Mesothelial cell of epicardium (in vitro differentiated cells): Measurements from ENCODE around the gene TSPAN16. TPM values are rescaled to one million over a fixed set of nuclear protein-coding genes. Genes with fewer than 3 reads are reported as not detected.

Experiments
- DNase-seq, 2 experiments: peaks; one replicate each; pipeline ENCODE4 v3.0.0; 2021; ENCODE audit warnings: low spot score in 2 of 2; ENCODE audit not compliant: unreplicated experiment in 2 of 2
- H3K27ac Mint-ChIP-seq: 2 replicates; pipeline ENCODE4 v1.8.0; 2021; ENCODE audit warnings: mixed read lengths
- H3K27me3 Mint-ChIP-seq: 2 replicates; pipeline ENCODE4 v1.8.0; 2021; ENCODE audit warnings: low read depth, mixed read lengths
- H3K36me3 Mint-ChIP-seq: 2 replicates; pipeline ENCODE4 v1.8.0; 2021; ENCODE audit warnings: mixed read lengths
- H3K4me1 Mint-ChIP-seq: 2 replicates; pipeline ENCODE4 v1.8.0; 2021; ENCODE audit warnings: mixed read lengths
- H3K4me3 Mint-ChIP-seq: 2 replicates; pipeline ENCODE4 v1.8.0; 2021; ENCODE audit warnings: mild to moderate bottlenecking, moderate library complexity, mixed read lengths
- H3K9me3 Mint-ChIP-seq: 2 replicates; pipeline ENCODE4 v1.8.0; 2021; ENCODE audit warnings: mixed read lengths
- total RNA-seq: library from RNA; stranded (reverse); gene quantifications from 3 replicates; pipeline ENCODE4 v1.2.1, GENCODE V29; 2021
- TF ChIP-seq, protein P1 (sequence below): fragments of 200-600 bp; sonication (generic); IDR thresholded peaks from one replicate; pipeline ENCODE4 v1.5.0; 2021; ENCODE audit warnings: antibody characterized with exemption; ENCODE audit not compliant: unreplicated experiment

TSPAN16 gene
- total RNA-seq, 1 donor from 2014 or later: not detected

DNA sequence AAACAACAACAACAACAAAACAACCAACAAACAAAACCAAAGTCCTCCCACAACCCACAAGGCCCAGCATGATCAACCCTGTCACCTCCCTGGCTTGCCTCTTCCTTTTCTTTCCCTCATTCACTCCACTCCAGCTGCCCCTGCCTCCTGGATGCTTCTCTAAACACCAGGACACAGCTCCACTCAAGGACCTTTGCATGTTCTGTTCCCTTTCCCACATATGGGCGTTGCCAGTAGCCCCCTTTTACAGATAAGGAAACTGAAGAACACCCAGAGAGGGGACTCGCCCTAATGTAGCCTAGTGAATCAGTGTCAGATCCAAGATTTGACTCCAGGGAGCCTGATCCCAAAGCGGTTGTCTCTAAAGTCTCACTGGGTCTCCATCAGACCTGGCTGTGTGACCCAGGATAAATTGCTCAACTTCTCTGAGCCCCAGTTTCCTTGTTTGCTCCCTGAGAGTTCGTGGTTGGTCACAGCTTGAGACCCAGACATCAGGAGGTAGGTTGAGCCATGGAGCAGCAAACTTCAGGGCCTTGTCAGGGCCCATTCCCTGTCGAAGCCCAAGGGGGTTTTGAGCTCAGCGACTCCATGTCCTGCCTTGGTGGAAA, 30.7 kb upstream of the TSPAN16 start:
- Mint-ChIP-seq H3K36me3 (no peaks in the 10 kb centered on the region), H3K4me3 (no peak overlapping the region), H3K9me3 (no peaks in the 10 kb centered on the region), H3K27ac (no peak overlapping the region), H3K4me1 (peaks cover 6% of the 10 kb centered on the region), H3K27me3 (no peaks in the 10 kb centered on the region)
- TF ChIP-seq, protein P1, sequence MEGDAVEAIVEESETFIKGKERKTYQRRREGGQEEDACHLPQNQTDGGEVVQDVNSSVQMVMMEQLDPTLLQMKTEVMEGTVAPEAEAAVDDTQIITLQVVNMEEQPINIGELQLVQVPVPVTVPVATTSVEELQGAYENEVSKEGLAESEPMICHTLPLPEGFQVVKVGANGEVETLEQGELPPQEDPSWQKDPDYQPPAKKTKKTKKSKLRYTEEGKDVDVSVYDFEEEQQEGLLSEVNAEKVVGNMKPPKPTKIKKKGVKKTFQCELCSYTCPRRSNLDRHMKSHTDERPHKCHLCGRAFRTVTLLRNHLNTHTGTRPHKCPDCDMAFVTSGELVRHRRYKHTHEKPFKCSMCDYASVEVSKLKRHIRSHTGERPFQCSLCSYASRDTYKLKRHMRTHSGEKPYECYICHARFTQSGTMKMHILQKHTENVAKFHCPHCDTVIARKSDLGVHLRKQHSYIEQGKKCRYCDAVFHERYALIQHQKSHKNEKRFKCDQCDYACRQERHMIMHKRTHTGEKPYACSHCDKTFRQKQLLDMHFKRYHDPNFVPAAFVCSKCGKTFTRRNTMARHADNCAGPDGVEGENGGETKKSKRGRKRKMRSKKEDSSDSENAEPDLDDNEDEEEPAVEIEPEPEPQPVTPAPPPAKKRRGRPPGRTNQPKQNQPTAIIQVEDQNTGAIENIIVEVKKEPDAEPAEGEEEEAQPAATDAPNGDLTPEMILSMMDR: no peak
- no peak for DNase-seq

- Mint-ChIP-seq H3K27me3 (no peaks in the 10 kb centered on the region), H3K9me3 (no peaks in the 10 kb centered on the region), H3K4me1 (peaks cover 6% of the 10 kb centered on the region), H3K36me3 (no peaks in the 10 kb centered on the region), H3K27ac (no peak overlapping the region), H3K4me3 (no peak overlapping the region)
- TF ChIP-seq, protein P1: no peak
- DNase-seq: no peak
Observed at GRCh38 chr19:11265785-11266236, 30.1 kb upstream of the TSPAN16 start.

GRCh38 chr19:11267316-11268085, 28.5 kb upstream of the TSPAN16 start:
- Mint-ChIP-seq H3K9me3 (no peaks in the 10 kb centered on the region), H3K36me3 (no peaks in the 10 kb centered on the region), H3K27ac (no peak overlapping the region), H3K27me3 (no peaks in the 10 kb centered on the region), H3K4me1 (peaks cover 6% of the 10 kb centered on the region), H3K4me3 (no peak overlapping the region)
- DNase-seq: no peak
- TF ChIP-seq, protein P1: no peak

DNA sequence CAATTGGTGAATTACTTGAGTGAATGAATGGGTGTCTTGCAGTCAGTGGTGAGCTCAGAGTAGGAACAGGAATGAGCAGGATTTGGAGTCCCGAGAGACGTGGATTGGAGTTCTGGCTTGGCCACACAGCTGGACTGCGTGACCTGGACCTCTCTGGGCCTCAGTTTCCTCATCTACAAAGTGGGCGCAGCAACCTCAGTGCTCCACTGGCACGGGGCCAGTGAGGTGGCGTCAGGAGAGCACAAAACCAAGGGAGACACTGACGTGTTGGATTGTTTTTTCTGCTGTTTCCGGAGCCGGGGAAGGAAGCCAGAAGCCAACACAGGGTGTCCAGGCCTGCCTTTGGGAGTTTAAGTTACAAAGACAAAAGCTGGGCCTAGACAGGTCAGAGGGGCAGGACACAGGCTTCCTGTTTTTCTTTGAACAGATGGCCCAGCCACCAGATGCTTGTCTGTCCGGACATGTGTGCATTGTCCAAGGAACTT, 27.1 kb upstream of the TSPAN16 start:
- TF ChIP-seq, protein P1: no peak

DNA sequence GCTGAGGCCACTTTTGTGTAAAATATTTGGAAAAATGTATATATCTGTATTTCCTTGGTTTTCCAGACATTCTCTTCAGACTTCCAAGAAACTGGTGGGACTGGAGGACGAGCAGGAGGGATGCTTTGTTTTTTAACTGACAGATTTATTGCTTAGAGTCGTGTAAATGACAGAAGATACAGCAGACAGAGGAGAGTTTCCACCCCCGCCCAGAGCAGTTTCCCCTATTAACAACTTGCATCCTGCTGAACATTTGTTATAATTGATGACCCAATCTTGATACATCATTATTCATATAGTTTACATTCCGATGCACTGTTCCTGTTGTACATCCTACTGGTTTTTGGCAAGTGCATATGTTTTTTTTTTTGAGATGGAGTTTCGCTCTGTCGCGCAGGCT, 26.6 kb upstream of the TSPAN16 start:
- no peaks in the 10 kb centered on the region for H3K27me3 Mint-ChIP-seq
- H3K36me3 Mint-ChIP-seq: no peaks in the 10 kb centered on the region
- no peaks in the 10 kb centered on the region for H3K9me3 Mint-ChIP-seq
- DNase-seq: no peak
- peak overlapping the region; percentile 50 for H3K27ac Mint-ChIP-seq
- TF ChIP-seq, protein P1: no peak
- H3K4me1 Mint-ChIP-seq: peaks cover 4% of the 10 kb centered on the region
- no peak overlapping the region for H3K4me3 Mint-ChIP-seq

More for the DNA sequence above, 27.1 kb upstream of the TSPAN16 start:
- H3K4me3 Mint-ChIP-seq: no peak overlapping the region
- peak overlapping the region; percentile 1 for H3K27ac Mint-ChIP-seq
- no peak for DNase-seq
- peaks cover 6% of the 10 kb centered on the region for H3K4me1 Mint-ChIP-seq
- H3K36me3 Mint-ChIP-seq: no peaks in the 10 kb centered on the region
- no peaks in the 10 kb centered on the region for H3K27me3 Mint-ChIP-seq
- no peaks in the 10 kb centered on the region for H3K9me3 Mint-ChIP-seq
